ENCODE data around the gene HTR1B.

- TF ChIP-seq TAF1 (IDR thresholded peaks at IDR 0.05; ENCODE audit: borderline replicate concordance, low read depth, low read length) (no peak), POLR2AphosphoS2 (IDR thresholded peaks at IDR 0.05; ENCODE audit: low read depth, low read length) (no peak), MXI1 (IDR thresholded peaks at IDR 0.05; ENCODE audit: low read depth, low read length) (no peak), ETV6 (conservative IDR thresholded peaks at IDR 0.05 in 1 of 2, IDR thresholded peaks at IDR 0.05 in 1 of 2; ENCODE audit: borderline replicate concordance in 1 of 2, low read depth in 1 of 2) (no peak), SP1 (IDR thresholded peaks at IDR 0.05; ENCODE audit: low read depth, low read length) (no peak), EED (IDR thresholded peaks at IDR 0.05; ENCODE audit: low read depth) (no peak), ZNF274 (IDR thresholded peaks at IDR 0.05; ENCODE audit: insufficient read depth, insufficient read length) (no peak), ZZZ3 (IDR thresholded peaks at IDR 0.05; ENCODE audit: control insufficient read depth, insufficient read length, low read depth) (no peak), HDAC2 (IDR thresholded peaks at IDR 0.05) (no peak), EP300 (IDR thresholded peaks at IDR 0.05; ENCODE audit: borderline replicate concordance in 1 of 2, control insufficient read depth in 1 of 2, low read depth in 2 of 2, low read length in 2 of 2) (no peak), NR2F1 (conservative IDR thresholded peaks at IDR 0.05) (no peak)
- TF ChIP-seq, protein P1, sequence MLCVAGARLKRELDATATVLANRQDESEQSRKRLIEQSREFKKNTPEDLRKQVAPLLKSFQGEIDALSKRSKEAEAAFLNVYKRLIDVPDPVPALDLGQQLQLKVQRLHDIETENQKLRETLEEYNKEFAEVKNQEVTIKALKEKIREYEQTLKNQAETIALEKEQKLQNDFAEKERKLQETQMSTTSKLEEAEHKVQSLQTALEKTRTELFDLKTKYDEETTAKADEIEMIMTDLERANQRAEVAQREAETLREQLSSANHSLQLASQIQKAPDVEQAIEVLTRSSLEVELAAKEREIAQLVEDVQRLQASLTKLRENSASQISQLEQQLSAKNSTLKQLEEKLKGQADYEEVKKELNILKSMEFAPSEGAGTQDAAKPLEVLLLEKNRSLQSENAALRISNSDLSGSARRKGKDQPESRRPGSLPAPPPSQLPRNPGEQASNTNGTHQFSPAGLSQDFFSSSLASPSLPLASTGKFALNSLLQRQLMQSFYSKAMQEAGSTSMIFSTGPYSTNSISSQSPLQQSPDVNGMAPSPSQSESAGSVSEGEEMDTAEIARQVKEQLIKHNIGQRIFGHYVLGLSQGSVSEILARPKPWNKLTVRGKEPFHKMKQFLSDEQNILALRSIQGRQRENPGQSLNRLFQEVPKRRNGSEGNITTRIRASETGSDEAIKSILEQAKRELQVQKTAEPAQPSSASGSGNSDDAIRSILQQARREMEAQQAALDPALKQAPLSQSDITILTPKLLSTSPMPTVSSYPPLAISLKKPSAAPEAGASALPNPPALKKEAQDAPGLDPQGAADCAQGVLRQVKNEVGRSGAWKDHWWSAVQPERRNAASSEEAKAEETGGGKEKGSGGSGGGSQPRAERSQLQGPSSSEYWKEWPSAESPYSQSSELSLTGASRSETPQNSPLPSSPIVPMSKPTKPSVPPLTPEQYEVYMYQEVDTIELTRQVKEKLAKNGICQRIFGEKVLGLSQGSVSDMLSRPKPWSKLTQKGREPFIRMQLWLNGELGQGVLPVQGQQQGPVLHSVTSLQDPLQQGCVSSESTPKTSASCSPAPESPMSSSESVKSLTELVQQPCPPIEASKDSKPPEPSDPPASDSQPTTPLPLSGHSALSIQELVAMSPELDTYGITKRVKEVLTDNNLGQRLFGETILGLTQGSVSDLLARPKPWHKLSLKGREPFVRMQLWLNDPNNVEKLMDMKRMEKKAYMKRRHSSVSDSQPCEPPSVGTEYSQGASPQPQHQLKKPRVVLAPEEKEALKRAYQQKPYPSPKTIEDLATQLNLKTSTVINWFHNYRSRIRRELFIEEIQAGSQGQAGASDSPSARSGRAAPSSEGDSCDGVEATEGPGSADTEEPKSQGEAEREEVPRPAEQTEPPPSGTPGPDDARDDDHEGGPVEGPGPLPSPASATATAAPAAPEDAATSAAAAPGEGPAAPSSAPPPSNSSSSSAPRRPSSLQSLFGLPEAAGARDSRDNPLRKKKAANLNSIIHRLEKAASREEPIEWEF (IDR thresholded peaks at IDR 0.05; ENCODE audit: insufficient replicate concordance, low read depth, low read length), result no peak
- TF ChIP-seq, protein P2, sequence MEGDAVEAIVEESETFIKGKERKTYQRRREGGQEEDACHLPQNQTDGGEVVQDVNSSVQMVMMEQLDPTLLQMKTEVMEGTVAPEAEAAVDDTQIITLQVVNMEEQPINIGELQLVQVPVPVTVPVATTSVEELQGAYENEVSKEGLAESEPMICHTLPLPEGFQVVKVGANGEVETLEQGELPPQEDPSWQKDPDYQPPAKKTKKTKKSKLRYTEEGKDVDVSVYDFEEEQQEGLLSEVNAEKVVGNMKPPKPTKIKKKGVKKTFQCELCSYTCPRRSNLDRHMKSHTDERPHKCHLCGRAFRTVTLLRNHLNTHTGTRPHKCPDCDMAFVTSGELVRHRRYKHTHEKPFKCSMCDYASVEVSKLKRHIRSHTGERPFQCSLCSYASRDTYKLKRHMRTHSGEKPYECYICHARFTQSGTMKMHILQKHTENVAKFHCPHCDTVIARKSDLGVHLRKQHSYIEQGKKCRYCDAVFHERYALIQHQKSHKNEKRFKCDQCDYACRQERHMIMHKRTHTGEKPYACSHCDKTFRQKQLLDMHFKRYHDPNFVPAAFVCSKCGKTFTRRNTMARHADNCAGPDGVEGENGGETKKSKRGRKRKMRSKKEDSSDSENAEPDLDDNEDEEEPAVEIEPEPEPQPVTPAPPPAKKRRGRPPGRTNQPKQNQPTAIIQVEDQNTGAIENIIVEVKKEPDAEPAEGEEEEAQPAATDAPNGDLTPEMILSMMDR (IDR thresholded peaks at IDR 0.05 in 2 of 3, conservative IDR thresholded peaks at IDR 0.05 in 1 of 3; ENCODE audit: control insufficient read depth in 2 of 3, extremely low read depth in 1 of 3, insufficient read depth in 1 of 3, low read depth in 3 of 3, low read length in 3 of 3), result no peak
- TF ChIP-seq, protein P3, sequence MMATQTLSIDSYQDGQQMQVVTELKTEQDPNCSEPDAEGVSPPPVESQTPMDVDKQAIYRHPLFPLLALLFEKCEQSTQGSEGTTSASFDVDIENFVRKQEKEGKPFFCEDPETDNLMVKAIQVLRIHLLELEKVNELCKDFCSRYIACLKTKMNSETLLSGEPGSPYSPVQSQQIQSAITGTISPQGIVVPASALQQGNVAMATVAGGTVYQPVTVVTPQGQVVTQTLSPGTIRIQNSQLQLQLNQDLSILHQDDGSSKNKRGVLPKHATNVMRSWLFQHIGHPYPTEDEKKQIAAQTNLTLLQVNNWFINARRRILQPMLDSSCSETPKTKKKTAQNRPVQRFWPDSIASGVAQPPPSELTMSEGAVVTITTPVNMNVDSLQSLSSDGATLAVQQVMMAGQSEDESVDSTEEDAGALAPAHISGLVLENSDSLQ (IDR thresholded peaks at IDR 0.05), result no peak
These were observed 22.9 kb downstream of the HTR1B start for GRCh38 chr6:77440206-77440976.
